RWPE2 (cell line): ENCODE results near the gene TAF1D.

Experiments
- ATAC-seq: fragments of 200-7000 bp; cut with Tn5 transposase; 3 replicates; pipeline ENCODE4 v1.9.1; 2021; ENCODE audit warnings: low read depth
- DNase-seq: peaks from one replicate; pipeline ENCODE4 v3.0.0-alpha.2; 2020; ENCODE audit warnings: low spot score
- H3K27ac ChIP-seq: fragments of 450-650 bp; 2 replicates; pipeline ENCODE4 v1.5.1; 2017; ENCODE audit warnings: mild to moderate bottlenecking; ENCODE audit not compliant: poor library complexity, severe bottlenecking
- H3K27me3 ChIP-seq: fragments of 250-450 bp; sonication (Bioruptor Pico); 2 replicates; pipeline ENCODE4 v1.5.1; 2021; ENCODE audit warnings: mild to moderate bottlenecking, moderate library complexity; ENCODE audit not compliant: insufficient read depth, poor library complexity, severe bottlenecking
- H3K36me3 ChIP-seq: fragments of 250-450 bp; sonication (Bioruptor Pico); 2 replicates; pipeline ENCODE4 v1.5.1; 2020; ENCODE audit warnings: low read depth, mild to moderate bottlenecking, moderate library complexity
- H3K4me1 ChIP-seq: fragments of 250-450 bp; sonication (Bioruptor Pico); 2 replicates; pipeline ENCODE4 v1.5.1; 2021; ENCODE audit warnings: mild to moderate bottlenecking, moderate library complexity; ENCODE audit not compliant: insufficient read depth, poor library complexity, severe bottlenecking
- H3K4me3 ChIP-seq: fragments of 250-450 bp; sonication (Bioruptor Pico); 2 replicates; pipeline ENCODE4 v1.5.1; 2021; ENCODE audit warnings: mild to moderate bottlenecking, moderate library complexity; ENCODE audit not compliant: severe bottlenecking
- H3K9me3 ChIP-seq: fragments of 250-450 bp; sonication (Bioruptor Pico); 2 replicates; pipeline ENCODE4 v1.5.1; 2021; ENCODE audit warnings: mild to moderate bottlenecking, moderate library complexity; ENCODE audit not compliant: severe bottlenecking
- TF ChIP-seq, protein P1 (sequence below): fragments of 450-650 bp; IDR thresholded peaks from one replicate; pipeline ENCODE4 v1.5.1; 2017; ENCODE audit warnings: mild to moderate bottlenecking, moderate library complexity; ENCODE audit not compliant: poor library complexity, severe bottlenecking

The TAF1D gene

DNA sequence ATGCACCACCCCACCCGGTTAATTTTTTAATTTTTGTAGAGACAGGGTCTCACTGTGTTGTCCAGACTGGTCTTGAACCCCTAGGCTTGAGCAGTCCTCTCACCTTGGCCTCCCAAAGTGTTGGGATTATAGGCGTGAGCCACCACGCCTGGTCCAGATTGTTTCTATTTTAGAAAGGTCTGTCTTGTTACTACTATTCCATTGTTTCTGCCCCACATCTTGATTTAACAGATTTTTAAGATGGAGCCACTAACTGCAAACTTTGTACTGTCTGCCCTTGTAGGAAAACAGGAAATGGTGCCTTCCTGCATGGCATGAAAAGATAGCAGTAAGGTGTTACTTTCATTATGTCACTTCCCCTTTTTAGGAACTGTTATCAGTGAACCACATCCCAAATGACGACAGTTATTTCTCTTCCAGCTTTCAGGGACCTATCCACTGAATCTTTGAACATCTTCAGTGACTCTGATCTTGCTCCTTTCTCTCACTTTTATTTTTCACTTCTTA, 23.2 kb downstream of the TAF1D start:
- TF ChIP-seq, protein P1, sequence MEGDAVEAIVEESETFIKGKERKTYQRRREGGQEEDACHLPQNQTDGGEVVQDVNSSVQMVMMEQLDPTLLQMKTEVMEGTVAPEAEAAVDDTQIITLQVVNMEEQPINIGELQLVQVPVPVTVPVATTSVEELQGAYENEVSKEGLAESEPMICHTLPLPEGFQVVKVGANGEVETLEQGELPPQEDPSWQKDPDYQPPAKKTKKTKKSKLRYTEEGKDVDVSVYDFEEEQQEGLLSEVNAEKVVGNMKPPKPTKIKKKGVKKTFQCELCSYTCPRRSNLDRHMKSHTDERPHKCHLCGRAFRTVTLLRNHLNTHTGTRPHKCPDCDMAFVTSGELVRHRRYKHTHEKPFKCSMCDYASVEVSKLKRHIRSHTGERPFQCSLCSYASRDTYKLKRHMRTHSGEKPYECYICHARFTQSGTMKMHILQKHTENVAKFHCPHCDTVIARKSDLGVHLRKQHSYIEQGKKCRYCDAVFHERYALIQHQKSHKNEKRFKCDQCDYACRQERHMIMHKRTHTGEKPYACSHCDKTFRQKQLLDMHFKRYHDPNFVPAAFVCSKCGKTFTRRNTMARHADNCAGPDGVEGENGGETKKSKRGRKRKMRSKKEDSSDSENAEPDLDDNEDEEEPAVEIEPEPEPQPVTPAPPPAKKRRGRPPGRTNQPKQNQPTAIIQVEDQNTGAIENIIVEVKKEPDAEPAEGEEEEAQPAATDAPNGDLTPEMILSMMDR, result no peak
- no peak overlapping the region for H3K4me3 ChIP-seq
- DNase-seq (no peak), ATAC-seq (no peak)
- H3K4me1 ChIP-seq, result no peaks in the 10 kb centered on the region
- no peaks in the 10 kb centered on the region for H3K9me3 ChIP-seq
- H3K27ac ChIP-seq, result no peak overlapping the region
- no peaks in the 10 kb centered on the region for H3K27me3 ChIP-seq
- H3K36me3 ChIP-seq, result peaks cover 68% of the 10 kb centered on the region

DNA sequence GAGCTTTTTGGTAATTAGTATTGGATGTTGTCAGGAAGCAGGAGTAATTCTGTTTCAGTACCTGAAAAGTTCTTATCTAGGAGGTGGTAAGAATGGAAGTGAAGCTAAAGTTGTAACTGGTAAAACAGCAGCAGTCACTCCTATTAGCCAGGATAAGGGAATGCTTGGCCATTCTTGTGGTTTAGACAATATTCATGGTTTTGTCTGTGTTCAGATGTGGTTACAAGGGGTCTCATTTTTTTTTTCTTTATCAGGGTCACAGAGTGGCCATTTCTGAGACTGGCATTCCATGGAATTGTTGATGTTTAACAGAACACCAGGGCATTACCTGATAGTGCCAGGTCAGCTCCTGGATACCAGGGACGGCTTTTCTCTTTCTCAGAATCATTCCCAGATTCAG, 23.8 kb downstream of the TAF1D start:
- H3K36me3 ChIP-seq, result peaks cover 67% of the 10 kb centered on the region
- no peak overlapping the region for H3K27ac ChIP-seq
- no peaks in the 10 kb centered on the region for H3K9me3 ChIP-seq
- no peaks in the 10 kb centered on the region for H3K27me3 ChIP-seq
- H3K4me1 ChIP-seq, result no peaks in the 10 kb centered on the region
- DNase-seq (no peak), ATAC-seq (no peak)
- no peak overlapping the region for H3K4me3 ChIP-seq
- TF ChIP-seq, protein P1, result no peak

DNA sequence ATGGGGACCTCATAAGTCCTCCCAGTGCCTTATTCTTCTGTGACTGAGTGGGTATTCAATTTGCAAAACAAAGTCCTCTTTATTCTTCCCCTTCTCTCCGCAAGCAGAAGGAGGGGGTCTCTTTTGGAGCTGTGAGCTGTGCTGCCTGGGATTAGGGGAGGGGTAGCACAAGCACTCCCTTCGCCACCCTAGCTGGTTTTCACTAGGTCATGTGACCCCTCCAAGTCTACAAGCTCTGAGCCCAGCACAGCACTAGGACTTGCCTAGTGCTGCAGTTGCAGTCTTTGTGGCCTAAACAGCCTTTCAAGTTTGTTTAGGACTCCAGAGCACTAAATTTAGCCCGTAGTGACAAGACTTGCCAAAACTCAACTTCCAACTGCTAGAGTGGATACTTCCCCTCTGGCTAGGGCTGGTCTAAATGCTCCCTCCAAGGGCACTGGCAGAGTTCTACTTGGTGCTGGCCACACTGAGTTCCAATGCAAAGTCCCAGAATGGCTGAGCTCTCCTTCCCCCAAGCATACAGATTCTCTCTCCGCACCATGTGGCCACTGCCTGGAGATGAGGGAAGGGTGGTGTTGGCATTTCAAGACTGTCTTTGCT, 25.4 kb downstream of the TAF1D start:
- ATAC-seq (no peak), DNase-seq (no peak)
- H3K9me3 ChIP-seq, result no peaks in the 10 kb centered on the region
- no peak overlapping the region for H3K4me3 ChIP-seq
- H3K27me3 ChIP-seq, result no peaks in the 10 kb centered on the region
- TF ChIP-seq, protein P1, result no peak
- no peak overlapping the region for H3K27ac ChIP-seq
- H3K36me3 ChIP-seq, result peaks cover 65% of the 10 kb centered on the region
- no peaks in the 10 kb centered on the region for H3K4me1 ChIP-seq

DNA sequence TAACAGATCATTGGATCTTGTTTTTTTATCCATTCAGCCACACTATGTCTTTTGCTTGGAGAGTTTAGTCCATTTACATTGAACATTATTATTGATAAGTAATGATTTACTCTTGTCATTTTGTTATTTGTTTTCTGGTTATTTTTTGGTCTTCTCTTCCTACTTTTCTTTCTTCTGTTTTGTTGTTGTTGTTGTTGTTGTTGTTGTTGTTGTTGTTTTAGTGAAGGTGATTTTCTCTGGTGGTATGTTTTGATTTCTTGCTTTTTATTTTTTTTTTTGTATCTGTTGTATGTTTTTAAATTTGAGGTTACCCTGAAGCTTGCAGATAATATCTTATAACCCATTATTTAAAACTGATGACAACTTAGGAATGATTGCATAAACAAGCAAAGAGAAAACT, 28.6 kb downstream of the TAF1D start:
- ATAC-seq, result no peak
- Histone ChIP-seq H3K4me3 (no peak overlapping the region), H3K9me3 (peaks cover 2% of the 10 kb centered on the region), H3K27me3 (no peaks in the 10 kb centered on the region), H3K27ac (no peak overlapping the region), H3K4me1 (no peaks in the 10 kb centered on the region), H3K36me3 (peaks cover 74% of the 10 kb centered on the region)
- DNase-seq, result no peak
- TF ChIP-seq, protein P1, result no peak

DNA sequence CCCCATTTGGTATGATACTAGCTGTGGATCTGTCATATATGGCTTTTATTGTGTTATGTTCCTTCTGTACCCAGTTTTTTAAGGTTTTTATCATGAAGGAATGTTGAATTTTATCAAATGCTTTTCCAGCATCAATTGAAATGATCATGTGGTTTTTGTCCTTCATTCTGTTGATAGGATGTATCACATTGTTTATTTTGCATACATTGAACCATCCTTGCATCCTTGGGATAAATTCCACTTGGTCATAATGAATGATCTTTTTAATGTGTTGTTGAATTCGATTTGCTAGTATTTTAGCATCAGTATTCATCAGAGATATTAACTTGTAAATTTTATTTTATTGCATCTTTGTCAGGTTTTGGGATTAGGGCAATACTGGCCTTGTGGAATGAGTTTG, 31.1 kb downstream of the TAF1D start:
- Histone ChIP-seq H3K9me3 (peaks cover 2% of the 10 kb centered on the region), H3K27me3 (no peaks in the 10 kb centered on the region), H3K4me3 (no peak overlapping the region), H3K36me3 (peaks cover 92% of the 10 kb centered on the region), H3K27ac (no peak overlapping the region), H3K4me1 (no peaks in the 10 kb centered on the region)
- ATAC-seq (no peak), DNase-seq (no peak)
- TF ChIP-seq, protein P1, result no peak
